Measurements from ENCODE around the gene FRG2. TPM values are rescaled to one million over a fixed set of nuclear protein-coding genes. Genes with fewer than 3 reads are reported as not detected.

The FRG2 gene
- polyA plus RNA-seq, 1 of the 3 experiments (the other 2 are of a cell fraction) = not detected

DNA sequence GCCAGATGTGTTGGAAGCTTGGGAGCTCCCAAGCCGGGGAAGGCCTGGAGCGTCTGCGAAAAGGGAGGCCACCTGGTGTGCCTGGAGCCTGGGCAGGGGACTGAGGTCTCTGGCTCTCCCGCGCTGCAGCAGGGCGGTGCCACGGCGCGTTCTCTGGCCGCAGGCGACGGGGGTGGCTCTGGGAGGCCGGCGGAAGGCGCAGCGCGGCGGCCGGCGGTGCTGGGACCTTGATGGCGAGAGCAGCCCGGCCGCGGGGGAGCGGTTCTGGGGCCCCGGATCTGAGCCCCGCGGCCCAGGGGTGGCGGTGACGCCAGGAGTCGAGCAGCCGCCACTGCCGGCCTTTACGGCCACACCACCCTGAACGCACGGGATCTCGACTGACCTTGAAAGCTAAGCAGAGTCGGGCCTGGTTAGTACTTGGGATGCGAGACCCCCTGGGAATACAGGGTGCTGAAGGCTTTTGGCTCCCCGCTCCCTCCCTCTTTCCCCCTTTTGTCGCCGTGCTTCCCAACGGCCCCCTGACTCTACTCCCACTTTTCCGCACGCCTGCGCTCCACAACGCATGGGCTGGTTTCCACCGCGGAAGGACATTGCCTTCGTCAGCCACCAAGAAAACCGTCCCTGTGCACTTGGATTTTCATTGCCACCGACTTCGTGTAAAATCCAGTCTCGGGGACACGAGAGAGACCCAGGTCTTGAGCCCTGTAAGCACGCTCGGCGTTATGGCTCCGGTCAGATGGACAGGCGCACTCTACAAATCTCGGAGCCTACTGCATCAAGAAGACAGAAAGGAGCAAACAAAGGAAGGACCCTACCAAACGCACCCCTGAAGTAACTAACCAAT is 9.5 kb downstream of the FRG2 start:
- ChIA-PET CTCF (no interaction called here), POLR2A (no interaction called here)
- peak; percentile 52 for DNase-seq
- Histone ChIP-seq H3K27ac (ENCODE audit: low read depth in 2 of 2, low read length in 1 of 2) (no peak overlapping the region), H3K4me2 (no peak overlapping the region), H3K79me2 (ENCODE audit: insufficient read depth) (no peaks in the 10 kb centered on the region), H3K36me3 (replicated peaks in 1 of 2; ENCODE audit: control insufficient read depth in 1 of 2, insufficient read depth in 2 of 2, low read length in 1 of 2) (no peaks in the 10 kb centered on the region), H3K4me3 (ENCODE audit: low read depth in 2 of 2, low read length in 1 of 2) (no peak overlapping the region), H3F3A (replicated peaks; ENCODE audit: insufficient read depth) (peaks cover 5% of the 10 kb centered on the region), H3K9me3 (no peaks in the 10 kb centered on the region), H3K27me3 (ENCODE audit: insufficient read depth) (peaks cover 13% of the 10 kb centered on the region), H3K4me1 (ENCODE audit: control insufficient read depth in 1 of 2, insufficient read depth in 2 of 2, low read depth in 1 of 2, low read length in 1 of 2) (peaks cover 0 to 6% of the 10 kb centered on the region in 2 experiments; a peak in 1 of 4 replicates), H4K20me1 (ENCODE audit: insufficient read depth) (no peaks in the 10 kb centered on the region), H2AFZ (ENCODE audit: low read depth) (no peak overlapping the region), H3K9ac (no peak overlapping the region), H3K9me2 (no peaks in the 10 kb centered on the region)
- TF ChIP-seq, protein P1, sequence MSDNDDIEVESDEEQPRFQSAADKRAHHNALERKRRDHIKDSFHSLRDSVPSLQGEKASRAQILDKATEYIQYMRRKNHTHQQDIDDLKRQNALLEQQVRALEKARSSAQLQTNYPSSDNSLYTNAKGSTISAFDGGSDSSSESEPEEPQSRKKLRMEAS (IDR thresholded peaks at IDR 0.05; ENCODE audit: low read depth) = no peak
- no peak for TF ChIP-seq NRF1 (IDR thresholded peaks at IDR 0.05; ENCODE audit: low read depth, low read length)
- TF ChIP-seq TCF12 (IDR thresholded peaks at IDR 0.05) = no peak
- TF ChIP-seq, protein P2, sequence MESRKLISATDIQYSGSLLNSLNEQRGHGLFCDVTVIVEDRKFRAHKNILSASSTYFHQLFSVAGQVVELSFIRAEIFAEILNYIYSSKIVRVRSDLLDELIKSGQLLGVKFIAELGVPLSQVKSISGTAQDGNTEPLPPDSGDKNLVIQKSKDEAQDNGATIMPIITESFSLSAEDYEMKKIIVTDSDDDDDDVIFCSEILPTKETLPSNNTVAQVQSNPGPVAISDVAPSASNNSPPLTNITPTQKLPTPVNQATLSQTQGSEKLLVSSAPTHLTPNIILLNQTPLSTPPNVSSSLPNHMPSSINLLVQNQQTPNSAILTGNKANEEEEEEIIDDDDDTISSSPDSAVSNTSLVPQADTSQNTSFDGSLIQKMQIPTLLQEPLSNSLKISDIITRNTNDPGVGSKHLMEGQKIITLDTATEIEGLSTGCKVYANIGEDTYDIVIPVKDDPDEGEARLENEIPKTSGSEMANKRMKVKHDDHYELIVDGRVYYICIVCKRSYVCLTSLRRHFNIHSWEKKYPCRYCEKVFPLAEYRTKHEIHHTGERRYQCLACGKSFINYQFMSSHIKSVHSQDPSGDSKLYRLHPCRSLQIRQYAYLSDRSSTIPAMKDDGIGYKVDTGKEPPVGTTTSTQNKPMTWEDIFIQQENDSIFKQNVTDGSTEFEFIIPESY (IDR thresholded peaks at IDR 0.05; ENCODE audit: borderline replicate concordance, low read depth) = no peak
- TF ChIP-seq GATA2 (CRISPR knock-in tag; IDR thresholded peaks at IDR 0.05) = no peak
- no peak for TF ChIP-seq JUND (IDR thresholded peaks at IDR 0.05)
- TF ChIP-seq, protein P3, sequence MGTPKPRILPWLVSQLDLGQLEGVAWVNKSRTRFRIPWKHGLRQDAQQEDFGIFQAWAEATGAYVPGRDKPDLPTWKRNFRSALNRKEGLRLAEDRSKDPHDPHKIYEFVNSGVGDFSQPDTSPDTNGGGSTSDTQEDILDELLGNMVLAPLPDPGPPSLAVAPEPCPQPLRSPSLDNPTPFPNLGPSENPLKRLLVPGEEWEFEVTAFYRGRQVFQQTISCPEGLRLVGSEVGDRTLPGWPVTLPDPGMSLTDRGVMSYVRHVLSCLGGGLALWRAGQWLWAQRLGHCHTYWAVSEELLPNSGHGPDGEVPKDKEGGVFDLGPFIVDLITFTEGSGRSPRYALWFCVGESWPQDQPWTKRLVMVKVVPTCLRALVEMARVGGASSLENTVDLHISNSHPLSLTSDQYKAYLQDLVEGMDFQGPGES (IDR thresholded peaks at IDR 0.05; ENCODE audit: low read depth, low read length) = no peak
- no peak for TF ChIP-seq YY1 (IDR thresholded peaks at IDR 0.05; ENCODE audit: low read depth)
- TF ChIP-seq RAD21 (IDR thresholded peaks at IDR 0.05; ENCODE audit: low read length) = no peak
- TF ChIP-seq, protein P4, sequence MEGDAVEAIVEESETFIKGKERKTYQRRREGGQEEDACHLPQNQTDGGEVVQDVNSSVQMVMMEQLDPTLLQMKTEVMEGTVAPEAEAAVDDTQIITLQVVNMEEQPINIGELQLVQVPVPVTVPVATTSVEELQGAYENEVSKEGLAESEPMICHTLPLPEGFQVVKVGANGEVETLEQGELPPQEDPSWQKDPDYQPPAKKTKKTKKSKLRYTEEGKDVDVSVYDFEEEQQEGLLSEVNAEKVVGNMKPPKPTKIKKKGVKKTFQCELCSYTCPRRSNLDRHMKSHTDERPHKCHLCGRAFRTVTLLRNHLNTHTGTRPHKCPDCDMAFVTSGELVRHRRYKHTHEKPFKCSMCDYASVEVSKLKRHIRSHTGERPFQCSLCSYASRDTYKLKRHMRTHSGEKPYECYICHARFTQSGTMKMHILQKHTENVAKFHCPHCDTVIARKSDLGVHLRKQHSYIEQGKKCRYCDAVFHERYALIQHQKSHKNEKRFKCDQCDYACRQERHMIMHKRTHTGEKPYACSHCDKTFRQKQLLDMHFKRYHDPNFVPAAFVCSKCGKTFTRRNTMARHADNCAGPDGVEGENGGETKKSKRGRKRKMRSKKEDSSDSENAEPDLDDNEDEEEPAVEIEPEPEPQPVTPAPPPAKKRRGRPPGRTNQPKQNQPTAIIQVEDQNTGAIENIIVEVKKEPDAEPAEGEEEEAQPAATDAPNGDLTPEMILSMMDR (IDR thresholded peaks at IDR 0.05) = no peak
- no peak for TF ChIP-seq ELF1 (IDR thresholded peaks at IDR 0.05)
- TF ChIP-seq, protein P5, sequence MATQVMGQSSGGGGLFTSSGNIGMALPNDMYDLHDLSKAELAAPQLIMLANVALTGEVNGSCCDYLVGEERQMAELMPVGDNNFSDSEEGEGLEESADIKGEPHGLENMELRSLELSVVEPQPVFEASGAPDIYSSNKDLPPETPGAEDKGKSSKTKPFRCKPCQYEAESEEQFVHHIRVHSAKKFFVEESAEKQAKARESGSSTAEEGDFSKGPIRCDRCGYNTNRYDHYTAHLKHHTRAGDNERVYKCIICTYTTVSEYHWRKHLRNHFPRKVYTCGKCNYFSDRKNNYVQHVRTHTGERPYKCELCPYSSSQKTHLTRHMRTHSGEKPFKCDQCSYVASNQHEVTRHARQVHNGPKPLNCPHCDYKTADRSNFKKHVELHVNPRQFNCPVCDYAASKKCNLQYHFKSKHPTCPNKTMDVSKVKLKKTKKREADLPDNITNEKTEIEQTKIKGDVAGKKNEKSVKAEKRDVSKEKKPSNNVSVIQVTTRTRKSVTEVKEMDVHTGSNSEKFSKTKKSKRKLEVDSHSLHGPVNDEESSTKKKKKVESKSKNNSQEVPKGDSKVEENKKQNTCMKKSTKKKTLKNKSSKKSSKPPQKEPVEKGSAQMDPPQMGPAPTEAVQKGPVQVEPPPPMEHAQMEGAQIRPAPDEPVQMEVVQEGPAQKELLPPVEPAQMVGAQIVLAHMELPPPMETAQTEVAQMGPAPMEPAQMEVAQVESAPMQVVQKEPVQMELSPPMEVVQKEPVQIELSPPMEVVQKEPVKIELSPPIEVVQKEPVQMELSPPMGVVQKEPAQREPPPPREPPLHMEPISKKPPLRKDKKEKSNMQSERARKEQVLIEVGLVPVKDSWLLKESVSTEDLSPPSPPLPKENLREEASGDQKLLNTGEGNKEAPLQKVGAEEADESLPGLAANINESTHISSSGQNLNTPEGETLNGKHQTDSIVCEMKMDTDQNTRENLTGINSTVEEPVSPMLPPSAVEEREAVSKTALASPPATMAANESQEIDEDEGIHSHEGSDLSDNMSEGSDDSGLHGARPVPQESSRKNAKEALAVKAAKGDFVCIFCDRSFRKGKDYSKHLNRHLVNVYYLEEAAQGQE (IDR thresholded peaks at IDR 0.05; ENCODE audit: low read depth, low read length) = no peak
- TF ChIP-seq FOXM1 (IDR thresholded peaks at IDR 0.05; ENCODE audit: low read depth) = no peak
- no peak for TF ChIP-seq SMC3 (IDR thresholded peaks at IDR 0.05; ENCODE audit: low read depth, low read length)
- 31% methylated on average over 50 of the region's 62 CpGs for WGBS (ENCODE audit: low lambda C conversion rate)
